NCI-H748 treated with DMSO at 0.1 percent for 48 hours (cell line): ENCODE results near the gene SNX7.
A peak's percentile ranks its signal among the peaks of the same experiment; 100 is the strongest.

Experiments
- DNase-seq: peaks from one replicate; lab custom pipeline; 2025; lab: John Stamatoyannopoulos, UW

SNX7 gene

DNA sequence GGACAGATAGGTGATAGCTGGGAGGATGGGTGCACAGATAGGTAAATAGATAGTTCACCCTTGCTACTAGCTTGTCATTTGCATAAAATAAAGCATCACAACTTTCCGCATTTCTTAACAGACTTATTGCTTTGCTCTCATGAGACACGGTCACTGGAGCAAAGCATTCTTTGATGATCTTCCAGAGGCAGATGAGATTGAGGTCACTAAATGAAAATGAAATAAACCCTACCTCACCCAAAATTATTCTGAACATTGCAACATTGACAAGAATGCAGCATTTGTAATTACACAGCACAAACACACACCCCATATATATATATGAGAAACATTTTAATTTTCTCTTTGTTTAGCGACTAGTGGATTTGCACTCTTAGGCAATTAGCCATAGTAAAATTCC is 107.6 kb downstream of the SNX7 start:
- DNase-seq, result no peak

DNA sequence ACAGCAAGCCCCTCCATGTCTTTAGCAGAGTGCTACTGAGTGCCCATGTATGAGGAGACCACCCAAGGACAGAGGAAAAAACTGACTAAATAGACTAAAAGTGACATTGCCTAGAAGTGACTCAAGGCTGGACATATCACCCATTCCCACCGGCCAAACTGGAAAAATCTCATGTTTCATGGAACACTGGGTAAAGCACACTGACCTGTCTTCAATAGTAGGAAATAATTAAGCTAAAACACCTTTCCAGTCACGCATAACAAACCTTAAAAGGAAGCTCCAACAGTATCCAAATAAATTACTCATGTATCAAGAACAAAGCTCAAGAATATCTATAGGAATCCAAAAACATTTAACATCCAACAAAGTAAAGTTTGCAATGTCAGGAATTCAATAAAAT is 120.4 kb downstream of the SNX7 start:
- DNase-seq, result no peak

- DNase-seq, result no peak
Observed at GRCh38 chr1:98783821-98784220, 122.3 kb downstream of the SNX7 start.

DNA sequence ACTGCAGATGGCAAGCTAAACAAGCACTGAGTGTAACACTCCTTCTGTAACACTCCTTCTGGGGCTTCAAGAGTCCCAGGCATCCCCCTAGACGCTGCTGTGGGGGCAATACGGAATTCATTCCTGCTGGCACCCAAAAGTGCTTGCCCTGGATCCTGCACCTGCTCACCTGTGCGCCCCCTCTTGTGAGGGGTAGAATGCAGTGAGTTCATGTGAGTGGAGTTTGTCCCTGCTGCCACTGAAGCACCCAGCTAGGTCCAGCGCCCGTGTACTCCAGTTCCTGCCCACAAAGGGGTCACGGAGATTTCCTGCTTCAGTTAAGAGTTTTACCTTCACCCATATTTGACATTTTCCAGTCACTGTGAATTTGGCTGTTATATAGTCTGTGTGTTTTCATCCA is 130.0 kb downstream of the SNX7 start:
- no peak for DNase-seq

DNA sequence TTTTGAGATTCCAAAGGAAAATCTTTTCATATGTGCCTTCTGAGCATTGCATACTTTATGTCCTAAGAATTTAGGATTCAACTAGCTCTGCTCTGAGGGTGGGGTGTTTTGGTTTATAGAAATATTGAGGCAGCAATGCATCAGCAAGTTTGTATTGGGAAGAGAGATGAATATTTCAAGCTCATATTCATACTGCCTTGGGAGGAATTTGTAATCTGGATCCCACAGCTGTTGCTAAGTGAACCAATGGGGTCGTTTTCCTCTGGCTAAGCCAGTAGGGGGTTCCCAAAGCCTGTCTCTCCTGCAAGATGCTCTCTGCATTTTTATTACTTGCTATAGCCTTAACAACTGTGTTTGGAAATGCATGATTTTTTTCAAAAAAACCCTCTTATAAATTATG is 130.6 kb downstream of the SNX7 start:
- DNase-seq, result no peak

- DNase-seq, result no peak
Observed at GRCh38 chr1:98793136-98793535, 131.6 kb downstream of the SNX7 start.

- DNase-seq, result peak; percentile 35
Observed at GRCh38 chr1:98794196-98794886, 132.8 kb downstream of the SNX7 start.

DNA sequence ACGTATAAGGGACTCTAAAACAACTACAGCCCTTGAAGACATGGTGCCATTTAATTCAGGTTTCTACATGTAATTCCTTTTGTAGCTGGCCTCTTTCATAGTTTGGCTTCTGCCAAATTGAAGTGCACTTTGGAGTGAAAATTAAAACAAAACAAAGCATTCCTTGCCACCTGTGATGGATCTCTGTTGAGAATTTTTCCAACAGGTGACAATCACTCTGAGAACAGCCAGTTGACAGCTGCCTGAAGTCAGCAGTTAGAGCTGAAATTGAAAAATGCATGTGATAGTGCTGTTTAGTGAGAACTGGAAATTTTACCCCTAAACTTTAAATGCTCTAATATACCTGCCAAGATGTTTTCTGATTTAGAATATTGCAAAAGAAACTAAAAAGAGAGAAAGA is 134.5 kb downstream of the SNX7 start:
- no peak for DNase-seq

DNA sequence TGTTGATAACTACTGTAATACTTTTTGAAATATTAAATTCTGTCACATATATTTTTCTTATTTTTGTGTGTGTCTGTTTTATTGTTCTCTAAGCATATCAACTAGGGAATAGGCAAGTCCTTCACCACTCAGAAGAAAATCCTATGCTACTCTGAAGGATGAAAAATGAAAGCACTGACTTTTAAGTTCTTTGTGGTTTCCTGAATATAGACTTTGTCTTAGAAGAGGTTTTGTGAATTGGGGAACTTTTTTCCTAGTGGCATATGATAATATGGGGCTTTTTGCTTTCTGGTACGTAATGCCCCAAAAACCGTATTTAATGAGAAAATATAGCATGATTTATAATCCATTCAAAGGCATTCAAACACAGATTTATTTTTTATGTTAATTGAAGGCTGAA is 136.0 kb downstream of the SNX7 start:
- no peak for DNase-seq
